Measurements from ENCODE around the gene FCF1.

FCF1 gene

DNA sequence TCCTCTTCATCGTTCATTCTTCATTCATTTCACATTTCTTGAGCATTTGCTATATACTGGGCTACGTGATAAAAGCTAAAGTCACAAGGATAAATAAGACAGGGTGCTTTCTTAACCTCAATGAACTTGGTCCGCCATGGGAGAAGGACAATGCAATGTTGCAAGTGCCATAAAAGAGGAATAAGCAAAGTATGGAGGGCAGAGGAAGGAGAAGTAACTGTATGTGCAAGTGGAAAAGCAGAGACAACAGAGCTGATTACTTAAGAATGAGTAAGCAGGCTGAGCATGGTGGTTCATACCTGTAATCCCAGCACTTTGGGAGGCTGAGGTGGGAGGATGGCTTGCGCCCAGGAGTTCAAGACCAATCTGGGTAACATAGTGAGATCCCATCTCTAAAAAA is 14.5 kb upstream of the FCF1 start:
- Histone ChIP-seq H3K9ac (ENCODE audit: low read length in 2 of 2) (no peak overlapping the region), H3K9me3 (ENCODE audit: control insufficient read depth in 2 of 2, low read length in 2 of 2) (no peaks in the 10 kb centered on the region), H3K27ac (ENCODE audit: low read length) (no peak overlapping the region), H3K4me3 (ENCODE audit: low read length in 2 of 2) (no peak overlapping the region), H3K27me3 (ENCODE audit: control insufficient read depth in 1 of 2, insufficient read depth in 2 of 2, low read length in 2 of 2) (no peaks in the 10 kb centered on the region), H3K4me1 (ENCODE audit: control insufficient read depth, insufficient read depth, low read length) (no peaks in the 10 kb centered on the region), H3K36me3 (ENCODE audit: control insufficient read depth in 2 of 2, insufficient read depth in 2 of 2, low read length in 2 of 2) (peaks cover 3 to 7% of the 10 kb centered on the region in 2 donors)

DNA sequence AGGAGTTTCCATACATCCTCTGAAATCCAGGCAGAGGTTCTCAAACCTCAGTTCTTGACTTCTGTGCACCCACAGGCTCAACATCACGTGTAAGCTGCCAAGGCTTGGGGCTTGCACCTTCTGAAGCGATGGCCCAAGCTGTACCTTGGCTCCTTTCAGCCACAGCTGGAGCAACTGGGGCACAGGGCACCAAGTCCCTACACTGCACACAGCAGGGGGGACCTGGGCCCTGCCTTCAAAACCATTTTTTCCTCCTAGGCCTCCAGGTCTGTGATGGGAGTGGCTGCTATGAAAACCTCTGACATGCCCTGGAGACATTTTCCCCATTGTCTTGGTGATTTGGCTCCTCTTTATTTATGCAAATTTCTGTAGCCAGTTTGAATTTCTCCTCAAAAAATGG is 10.7 kb upstream of the FCF1 start:
- no peaks in the 10 kb centered on the region for H3K27me3 ChIP-seq (ENCODE audit: control insufficient read depth in 1 of 2, insufficient read depth in 2 of 2, low read length in 2 of 2)
- H3K9me3 ChIP-seq (ENCODE audit: control insufficient read depth in 2 of 2, low read length in 2 of 2): no peaks in the 10 kb centered on the region
- H3K9ac ChIP-seq (ENCODE audit: low read length in 2 of 2): no peak overlapping the region
- H3K36me3 ChIP-seq (ENCODE audit: control insufficient read depth in 2 of 2, insufficient read depth in 2 of 2, low read length in 2 of 2): peaks cover 3 to 4% of the 10 kb centered on the region in 2 donors
- H3K27ac ChIP-seq (ENCODE audit: low read length): no peak overlapping the region
- H3K4me3 ChIP-seq (ENCODE audit: low read length in 2 of 2): no peak overlapping the region
- no peaks in the 10 kb centered on the region for H3K4me1 ChIP-seq (ENCODE audit: control insufficient read depth, insufficient read depth, low read length)

DNA sequence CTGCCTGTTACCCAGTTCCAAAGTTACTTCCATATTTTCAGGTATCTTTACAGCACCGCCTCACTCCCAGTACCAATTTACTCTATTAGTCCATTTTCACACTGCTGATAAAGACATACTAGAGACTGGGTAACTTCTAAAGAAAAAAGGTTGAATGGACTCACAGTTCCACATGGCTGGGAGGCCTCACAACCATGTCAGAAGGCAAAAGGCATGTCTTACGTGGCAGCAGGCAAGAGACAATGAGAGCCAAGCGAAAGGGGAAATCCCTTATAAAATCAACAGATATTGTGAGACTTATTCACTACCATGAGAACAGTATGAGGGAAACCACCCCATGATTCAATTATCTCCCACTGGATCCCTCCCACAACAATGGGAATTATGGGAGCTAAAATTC is 9.9 kb upstream of the FCF1 start:
- no peaks in the 10 kb centered on the region for H3K36me3 ChIP-seq (ENCODE audit: control insufficient read depth in 2 of 2, insufficient read depth in 2 of 2, low read length in 2 of 2)
- H3K9ac ChIP-seq (ENCODE audit: low read length in 2 of 2): no peak overlapping the region
- H3K4me1 ChIP-seq (ENCODE audit: control insufficient read depth, insufficient read depth, low read length): no peaks in the 10 kb centered on the region
- H3K9me3 ChIP-seq (ENCODE audit: control insufficient read depth in 2 of 2, low read length in 2 of 2): no peaks in the 10 kb centered on the region
- H3K27me3 ChIP-seq (ENCODE audit: control insufficient read depth in 1 of 2, insufficient read depth in 2 of 2, low read length in 2 of 2): no peaks in the 10 kb centered on the region
- H3K27ac ChIP-seq (ENCODE audit: low read length): no peak overlapping the region
- no peak overlapping the region for H3K4me3 ChIP-seq (ENCODE audit: low read length in 2 of 2)

DNA sequence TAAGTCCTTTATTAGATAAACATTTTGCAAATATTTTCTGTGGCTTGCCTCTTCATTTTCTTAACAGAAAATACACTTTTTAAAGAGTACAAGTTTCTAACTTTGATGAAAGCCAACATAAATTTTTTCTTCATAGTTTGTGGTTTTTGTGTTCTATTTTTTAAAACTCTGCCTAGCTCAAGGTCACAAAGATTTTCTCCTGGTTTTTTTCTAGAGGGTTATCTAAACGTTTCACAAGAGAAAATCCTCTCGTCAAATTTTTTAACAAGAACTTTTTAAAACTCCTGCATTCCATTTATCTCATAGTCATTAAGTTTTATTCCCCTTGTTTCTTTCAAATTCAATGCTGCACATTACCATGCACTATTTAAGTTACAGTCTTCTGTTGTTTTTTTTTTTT is 8.3 kb upstream of the FCF1 start:
- no peaks in the 10 kb centered on the region for H3K4me1 ChIP-seq (ENCODE audit: control insufficient read depth, insufficient read depth, low read length)
- no peak overlapping the region for H3K4me3 ChIP-seq (ENCODE audit: low read length in 2 of 2)
- no peak overlapping the region for H3K9ac ChIP-seq (ENCODE audit: low read length in 2 of 2)
- H3K9me3 ChIP-seq (ENCODE audit: control insufficient read depth in 2 of 2, low read length in 2 of 2): no peaks in the 10 kb centered on the region
- H3K27ac ChIP-seq (ENCODE audit: low read length): no peak overlapping the region
- no peaks in the 10 kb centered on the region for H3K27me3 ChIP-seq (ENCODE audit: control insufficient read depth in 1 of 2, insufficient read depth in 2 of 2, low read length in 2 of 2)
- H3K36me3 ChIP-seq (ENCODE audit: control insufficient read depth in 2 of 2, insufficient read depth in 2 of 2, low read length in 2 of 2): no peaks in the 10 kb centered on the region

DNA sequence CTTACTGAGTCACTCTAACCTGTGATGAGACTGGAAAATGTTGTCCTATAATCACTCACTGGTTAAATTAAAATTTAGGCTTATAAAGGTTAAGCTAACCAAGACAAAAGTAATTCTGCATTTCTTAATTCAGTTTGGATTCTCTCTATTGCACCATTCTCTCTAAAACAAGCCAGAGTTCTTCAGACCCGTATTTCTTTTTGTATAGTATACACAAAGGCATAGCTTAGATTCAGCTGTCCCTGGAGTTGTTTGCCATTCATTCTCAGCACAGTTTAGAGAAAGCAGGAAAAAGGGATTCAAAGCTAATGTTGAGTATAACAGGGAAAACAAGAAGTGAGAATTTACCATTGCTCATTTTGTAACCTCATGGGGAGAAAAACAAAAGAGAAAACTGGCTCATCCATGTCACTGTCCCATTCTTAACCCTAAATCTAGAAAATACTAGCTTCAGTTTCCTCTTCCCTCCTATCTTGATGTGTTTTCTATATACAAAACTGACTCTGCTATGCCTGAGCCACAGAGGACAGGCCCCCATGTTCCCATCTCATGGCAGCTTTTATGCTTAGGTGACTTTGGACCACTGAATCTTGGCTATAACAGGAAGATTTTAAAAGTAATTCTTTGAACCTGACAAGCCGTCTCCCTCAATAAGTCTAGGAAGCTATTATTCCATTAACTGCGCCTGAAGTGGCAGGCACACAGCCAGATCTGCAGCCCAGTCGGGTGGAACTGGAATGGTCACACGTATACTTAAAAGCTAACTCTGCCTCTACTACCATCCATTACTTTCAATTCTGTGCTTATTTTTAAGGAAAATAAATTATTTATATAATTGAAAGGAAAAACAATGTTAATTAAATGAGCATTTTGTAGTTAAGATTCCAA is 7.1 kb upstream of the FCF1 start:
- no peaks in the 10 kb centered on the region for H3K4me1 ChIP-seq (ENCODE audit: control insufficient read depth, insufficient read depth, low read length)
- no peaks in the 10 kb centered on the region for H3K9me3 ChIP-seq (ENCODE audit: control insufficient read depth in 2 of 2, low read length in 2 of 2)
- H3K36me3 ChIP-seq (ENCODE audit: control insufficient read depth in 2 of 2, insufficient read depth in 2 of 2, low read length in 2 of 2): no peaks in the 10 kb centered on the region
- no peak overlapping the region for H3K27ac ChIP-seq (ENCODE audit: low read length)
- H3K4me3 ChIP-seq (ENCODE audit: low read length in 2 of 2): no peak overlapping the region
- no peaks in the 10 kb centered on the region for H3K27me3 ChIP-seq (ENCODE audit: control insufficient read depth in 1 of 2, insufficient read depth in 2 of 2, low read length in 2 of 2)
- no peak overlapping the region for H3K9ac ChIP-seq (ENCODE audit: low read length in 2 of 2)

DNA sequence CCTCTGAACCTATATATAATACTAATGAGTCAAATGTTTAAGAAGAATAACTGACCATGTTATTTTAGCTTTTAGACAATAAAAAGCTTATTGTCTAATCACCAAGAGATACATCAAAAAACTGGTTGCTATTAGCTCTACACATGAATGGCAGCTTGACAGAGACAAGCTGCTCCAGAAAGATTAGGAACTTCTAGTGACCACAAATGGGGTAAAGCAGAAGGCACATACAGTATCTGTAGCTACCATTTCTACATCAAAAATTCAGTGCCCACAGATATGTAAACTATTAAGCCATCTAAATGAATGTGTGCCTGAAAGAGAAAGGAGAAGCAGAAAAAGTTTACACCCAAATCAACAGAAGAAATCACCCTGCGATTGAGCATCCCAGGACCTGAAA is 2.5 kb upstream of the FCF1 start:
- Histone ChIP-seq H3K27me3 (ENCODE audit: control insufficient read depth in 1 of 2, insufficient read depth in 2 of 2, low read length in 2 of 2) (no peaks in the 10 kb centered on the region), H3K9me3 (ENCODE audit: control insufficient read depth in 2 of 2, low read length in 2 of 2) (no peaks in the 10 kb centered on the region), H3K27ac (ENCODE audit: low read length) (no peak overlapping the region), H3K4me1 (ENCODE audit: control insufficient read depth, insufficient read depth, low read length) (no peaks in the 10 kb centered on the region), H3K36me3 (ENCODE audit: control insufficient read depth in 2 of 2, insufficient read depth in 2 of 2, low read length in 2 of 2) (peaks cover 0 to 2% of the 10 kb centered on the region in 2 donors), H3K9ac (ENCODE audit: low read length in 2 of 2) (no peak overlapping the region), H3K4me3 (ENCODE audit: low read length in 2 of 2) (no peak overlapping the region)

DNA sequence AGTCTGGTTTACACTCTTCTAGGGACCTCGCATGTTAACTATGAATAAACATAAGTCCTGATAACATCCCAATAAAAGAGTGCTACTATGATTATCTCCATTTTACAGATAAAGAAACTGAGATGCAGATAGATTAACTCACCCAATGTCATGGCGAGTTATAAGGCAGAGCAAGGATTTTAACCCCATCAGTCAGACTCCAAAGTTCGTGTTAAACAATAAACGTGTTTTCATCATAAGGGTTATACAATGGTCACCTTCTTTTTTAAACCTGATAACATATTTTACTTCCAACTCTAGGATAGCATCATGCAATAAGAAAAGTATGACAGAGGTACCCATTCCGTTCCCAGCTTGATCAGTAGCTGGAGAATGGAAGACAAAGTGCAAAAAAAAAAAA is 1.3 kb upstream of the FCF1 start:
- peaks cover 3 to 8% of the 10 kb centered on the region in 2 donors for H3K36me3 ChIP-seq (ENCODE audit: control insufficient read depth in 2 of 2, insufficient read depth in 2 of 2, low read length in 2 of 2)
- no peaks in the 10 kb centered on the region for H3K4me1 ChIP-seq (ENCODE audit: control insufficient read depth, insufficient read depth, low read length)
- no peak overlapping the region for H3K4me3 ChIP-seq (ENCODE audit: low read length in 2 of 2)
- H3K9me3 ChIP-seq (ENCODE audit: control insufficient read depth in 2 of 2, low read length in 2 of 2): no peaks in the 10 kb centered on the region
- no peak overlapping the region for H3K9ac ChIP-seq (ENCODE audit: low read length in 2 of 2)
- no peak overlapping the region for H3K27ac ChIP-seq (ENCODE audit: low read length)
- H3K27me3 ChIP-seq (ENCODE audit: control insufficient read depth in 1 of 2, insufficient read depth in 2 of 2, low read length in 2 of 2): no peaks in the 10 kb centered on the region

DNA sequence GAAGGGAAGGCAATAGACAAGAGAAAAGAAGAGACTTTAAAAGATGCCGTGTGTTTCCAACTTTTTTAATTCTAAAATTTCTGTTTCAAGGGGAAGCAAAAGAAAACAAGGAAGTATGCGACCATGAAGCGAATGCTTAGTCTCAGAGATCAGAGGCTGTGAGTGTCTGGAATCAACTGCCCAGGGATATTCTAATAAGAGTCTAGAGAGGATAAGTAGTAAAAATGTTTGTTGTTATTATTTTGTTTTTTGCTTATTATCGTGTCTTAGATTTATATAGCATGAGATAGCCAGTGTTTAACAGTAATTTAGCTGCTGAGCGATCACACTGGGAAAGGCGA is 421 bp downstream of the FCF1 start:
- H3K27me3 ChIP-seq (ENCODE audit: control insufficient read depth in 1 of 2, insufficient read depth in 2 of 2, low read length in 2 of 2): no peaks in the 10 kb centered on the region
- H3K9ac ChIP-seq (ENCODE audit: low read length in 2 of 2): peak overlapping the region; percentile 78 to 92
- peak overlapping the region; percentile 91 to 100 for H3K4me3 ChIP-seq (ENCODE audit: low read length in 2 of 2)
- no peaks in the 10 kb centered on the region for H3K4me1 ChIP-seq (ENCODE audit: control insufficient read depth, insufficient read depth, low read length)
- H3K36me3 ChIP-seq (ENCODE audit: control insufficient read depth in 2 of 2, insufficient read depth in 2 of 2, low read length in 2 of 2): peaks cover 7 to 8% of the 10 kb centered on the region in 2 donors
- no peaks in the 10 kb centered on the region for H3K9me3 ChIP-seq (ENCODE audit: control insufficient read depth in 2 of 2, low read length in 2 of 2)
- peak overlapping the region; percentile 38 for H3K27ac ChIP-seq (ENCODE audit: low read length)

DNA sequence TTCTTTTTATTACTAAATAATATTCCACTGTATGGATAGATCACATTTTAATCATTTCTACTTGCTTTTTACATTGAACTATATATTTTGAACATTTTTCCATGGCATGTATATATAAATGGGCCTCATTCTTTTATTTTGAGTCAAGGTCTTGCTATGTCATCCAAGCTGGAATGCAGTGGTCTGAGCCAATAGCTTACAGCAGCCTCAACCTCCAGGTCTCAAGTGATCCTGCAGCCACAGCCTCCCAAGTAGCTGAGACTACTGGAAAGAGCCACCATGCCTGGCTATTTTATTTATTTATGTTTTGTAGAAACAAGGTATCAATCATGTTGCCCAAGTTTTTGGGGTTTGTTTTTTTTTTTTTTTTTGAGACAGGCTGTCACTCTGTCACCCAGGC is 7.6 kb downstream of the FCF1 start:
- Histone ChIP-seq H3K27ac (ENCODE audit: low read length) (no peak overlapping the region), H3K9ac (ENCODE audit: low read length in 2 of 2) (no peak overlapping the region), H3K36me3 (ENCODE audit: control insufficient read depth in 2 of 2, insufficient read depth in 2 of 2, low read length in 2 of 2) (peaks cover 11 to 16% of the 10 kb centered on the region in 2 donors), H3K4me3 (ENCODE audit: low read length in 2 of 2) (no peak overlapping the region), H3K27me3 (ENCODE audit: control insufficient read depth in 1 of 2, insufficient read depth in 2 of 2, low read length in 2 of 2) (no peaks in the 10 kb centered on the region), H3K9me3 (ENCODE audit: control insufficient read depth in 2 of 2, low read length in 2 of 2) (no peaks in the 10 kb centered on the region), H3K4me1 (ENCODE audit: control insufficient read depth, insufficient read depth, low read length) (no peaks in the 10 kb centered on the region)

DNA sequence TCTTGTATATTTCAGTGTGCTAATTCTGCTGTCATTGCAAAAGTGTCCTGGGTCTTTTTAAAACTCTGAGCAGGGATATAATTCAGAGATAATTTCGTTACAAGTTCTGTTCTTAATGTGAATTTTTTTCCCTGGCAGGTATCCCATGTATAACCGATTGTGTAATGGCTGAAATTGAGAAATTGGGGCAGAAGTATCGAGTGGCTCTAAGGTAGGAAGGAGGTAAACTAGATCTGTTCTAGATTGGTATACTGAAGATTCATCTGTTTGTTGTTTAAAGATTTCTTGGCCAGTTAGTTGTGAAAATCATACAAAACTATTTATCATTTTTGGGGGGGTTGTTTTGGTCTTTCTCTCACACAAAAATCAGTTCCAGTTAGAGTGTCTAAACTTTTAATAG is 10.2 kb downstream of the FCF1 start:
- Histone ChIP-seq H3K9me3 (ENCODE audit: control insufficient read depth in 2 of 2, low read length in 2 of 2) (no peaks in the 10 kb centered on the region), H3K27ac (ENCODE audit: low read length) (no peak overlapping the region), H3K9ac (ENCODE audit: low read length in 2 of 2) (no peak overlapping the region), H3K36me3 (ENCODE audit: control insufficient read depth in 2 of 2, insufficient read depth in 2 of 2, low read length in 2 of 2) (peaks cover 6 to 11% of the 10 kb centered on the region in 2 donors), H3K4me1 (ENCODE audit: control insufficient read depth, insufficient read depth, low read length) (no peaks in the 10 kb centered on the region), H3K27me3 (ENCODE audit: control insufficient read depth in 1 of 2, insufficient read depth in 2 of 2, low read length in 2 of 2) (no peaks in the 10 kb centered on the region), H3K4me3 (ENCODE audit: low read length in 2 of 2) (no peak overlapping the region)

DNA sequence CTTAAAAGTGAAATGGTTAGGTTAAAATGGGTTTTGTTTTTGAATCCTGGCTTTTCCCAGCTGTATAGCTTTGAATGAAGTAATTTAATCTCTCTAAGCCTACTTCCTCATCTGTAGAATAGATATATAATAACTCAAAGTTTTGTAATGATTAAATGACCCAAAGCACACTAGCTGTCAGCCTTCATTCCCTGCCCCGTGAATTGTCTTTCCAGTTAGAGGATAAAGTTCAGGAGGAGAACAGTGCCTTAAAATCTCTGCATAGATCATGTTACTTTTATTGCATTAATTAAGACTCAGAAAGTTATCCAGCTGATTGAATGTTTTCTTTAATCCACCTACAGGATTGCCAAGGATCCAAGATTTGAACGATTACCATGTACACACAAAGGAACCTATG is 19.4 kb downstream of the FCF1 start:
- no peak overlapping the region for H3K4me3 ChIP-seq (ENCODE audit: low read length in 2 of 2)

More for the DNA sequence above, 19.4 kb downstream of the FCF1 start:
- Histone ChIP-seq H3K27me3 (ENCODE audit: control insufficient read depth in 1 of 2, insufficient read depth in 2 of 2, low read length in 2 of 2) (no peaks in the 10 kb centered on the region), H3K9ac (ENCODE audit: low read length in 2 of 2) (no peak overlapping the region), H3K27ac (ENCODE audit: low read length) (no peak overlapping the region), H3K4me1 (ENCODE audit: control insufficient read depth, insufficient read depth, low read length) (no peaks in the 10 kb centered on the region), H3K36me3 (ENCODE audit: control insufficient read depth in 2 of 2, insufficient read depth in 2 of 2, low read length in 2 of 2) (peaks cover 13 to 23% of the 10 kb centered on the region in 2 donors), H3K9me3 (ENCODE audit: control insufficient read depth in 2 of 2, low read length in 2 of 2) (no peaks in the 10 kb centered on the region)

Measured in stomach smooth muscle (tissue), 2 donors.